Neural crest cell (in vitro differentiated cells): ENCODE measurements around the gene PARVG. TPM values are rescaled to one million over a fixed set of nuclear protein-coding genes. Genes with fewer than 3 reads are reported as not detected.

ENCODE experiments used
- DNase-seq: peaks from one replicate; pipeline ENCODE4 v3.0.0; 2021; ENCODE audit warnings: low read depth, mixed read lengths, low spot score
- H3K27ac Mint-ChIP-seq: one replicate; pipeline ENCODE4 v1.8.0; 2021; ENCODE audit warnings: mild to moderate bottlenecking, mixed read lengths; ENCODE audit not compliant: unreplicated experiment
- H3K27me3 Mint-ChIP-seq: 2 replicates; pipeline ENCODE4 v1.8.0; 2021; ENCODE audit warnings: low read depth, mild to moderate bottlenecking, mixed read lengths
- H3K36me3 Mint-ChIP-seq: 2 replicates; pipeline ENCODE4 v1.8.0; 2021; ENCODE audit warnings: low read depth, mild to moderate bottlenecking, mixed read lengths
- H3K4me1 Mint-ChIP-seq: 2 replicates; pipeline ENCODE4 v1.8.0; 2021; ENCODE audit warnings: mixed read lengths
- H3K4me3 Mint-ChIP-seq: one replicate; pipeline ENCODE4 v1.8.0; 2021; ENCODE audit warnings: mild to moderate bottlenecking, mixed read lengths
- H3K9me3 Mint-ChIP-seq: 2 replicates; pipeline ENCODE4 v1.8.0; 2021; ENCODE audit warnings: mixed read lengths
- CTCF ChIP-seq: fragments of 200-600 bp; sonication (generic); conservative IDR thresholded peaks from 2 replicates; pipeline ENCODE4 v1.5.0; 2021; ENCODE audit warnings: antibody characterized with exemption, mild to moderate bottlenecking
- total RNA-seq: library from RNA; stranded (reverse); gene quantifications from 2 replicates; pipeline ENCODE4 v1.2.1, GENCODE V29; 2021

PARVG gene
- total RNA-seq, 1 donor from 2014 or later = 0.14 TPM

GRCh38 chr22:44133901-44134571 is 46.7 kb upstream of the PARVG start:
- Mint-ChIP-seq H3K4me1 (peaks cover 16% of the 10 kb centered on the region), H3K9me3 (peaks cover 3% of the 10 kb centered on the region), H3K4me3 (no peak overlapping the region), H3K36me3 (peaks cover 17% of the 10 kb centered on the region), H3K27ac (peak overlapping the region; percentile 57), H3K27me3 (no peaks in the 10 kb centered on the region)
- TF ChIP-seq CTCF = no peak
- DNase-seq = no peak

GRCh38 chr22:44136112-44136511 is 44.6 kb upstream of the PARVG start:
- H3K4me1 Mint-ChIP-seq = no peaks in the 10 kb centered on the region
- DNase-seq = no peak
- no peaks in the 10 kb centered on the region for H3K27me3 Mint-ChIP-seq
- H3K9me3 Mint-ChIP-seq = peaks cover 3% of the 10 kb centered on the region
- peaks cover 17% of the 10 kb centered on the region for H3K36me3 Mint-ChIP-seq
- TF ChIP-seq CTCF = no peak
- no peak overlapping the region for H3K4me3 Mint-ChIP-seq
- no peak overlapping the region for H3K27ac Mint-ChIP-seq

GRCh38 chr22:44136786-44137185 is 43.9 kb upstream of the PARVG start:
- Mint-ChIP-seq H3K27me3 (no peaks in the 10 kb centered on the region), H3K36me3 (peaks cover 17% of the 10 kb centered on the region)

GRCh38 chr22:44137415-44137814 is 43.3 kb upstream of the PARVG start:
- no peak overlapping the region for H3K27ac Mint-ChIP-seq
- H3K36me3 Mint-ChIP-seq = peaks cover 17% of the 10 kb centered on the region
- no peak for TF ChIP-seq CTCF
- H3K9me3 Mint-ChIP-seq = peaks cover 3% of the 10 kb centered on the region
- no peak for DNase-seq
- H3K4me3 Mint-ChIP-seq = no peak overlapping the region
- H3K27me3 Mint-ChIP-seq = no peaks in the 10 kb centered on the region
- H3K4me1 Mint-ChIP-seq = no peaks in the 10 kb centered on the region

More at GRCh38 chr22:44136786-44137185, 43.9 kb upstream of the PARVG start:
- Mint-ChIP-seq H3K4me1 (no peaks in the 10 kb centered on the region), H3K9me3 (peaks cover 3% of the 10 kb centered on the region), H3K4me3 (no peak overlapping the region), H3K27ac (no peak overlapping the region)
- no peak for TF ChIP-seq CTCF
- no peak for DNase-seq

- Mint-ChIP-seq H3K27ac (no peak overlapping the region), H3K4me1 (peaks cover 9% of the 10 kb centered on the region), H3K36me3 (peaks cover 17% of the 10 kb centered on the region), H3K27me3 (no peaks in the 10 kb centered on the region), H3K4me3 (no peak overlapping the region), H3K9me3 (peaks cover 3% of the 10 kb centered on the region)
- DNase-seq = no peak
- TF ChIP-seq CTCF = no peak
These were observed 41.0 kb upstream of the PARVG start for GRCh38 chr22:44139773-44140172.
